Natural killer cell (primary cell): ENCODE results near the gene VCAN. TPM values are rescaled to one million over a fixed set of nuclear protein-coding genes. Genes with fewer than 3 reads are reported as not detected.

Experiments used
- ATAC-seq, 3 donors: fragments of 150-1000 bp in 2 of 3; fragments of 200-7000 bp in 1 of 3; cut with Tn5 transposase; 1 replicate in 1 of 3; 2 replicates in 2 of 3; pipeline ENCODE4 v1.10.0; 2021; ENCODE audit warnings: mild to moderate bottlenecking in 2 of 3, moderate library complexity in 2 of 3
- DNase-seq, 2 donors: peaks; one replicate each; pipeline versions ENCODE4 v3.0.0 to v3.0.0-alpha.2; 2013 to 2021; ENCODE audit warnings: mixed read lengths in 1 of 2
- H3K27ac ChIP-seq: one replicate; pipeline ENCODE4 v1.5.1; 2013; ENCODE audit warnings: mild to moderate bottlenecking, low read length
- H3K27me3 ChIP-seq: one replicate; pipeline ENCODE4 v1.6.1; 2013; ENCODE audit warnings: low read length; ENCODE audit not compliant: control insufficient read depth, insufficient read depth
- H3K36me3 ChIP-seq: one replicate; pipeline ENCODE4 v1.6.1; 2013; ENCODE audit warnings: low read length; ENCODE audit not compliant: control insufficient read depth, insufficient read depth
- H3K4me1 ChIP-seq: one replicate; pipeline ENCODE4 v1.6.1; 2013; ENCODE audit warnings: low read length; ENCODE audit not compliant: control insufficient read depth, insufficient read depth
- H3K4me3 ChIP-seq: one replicate; pipeline ENCODE4 v1.5.1; 2013; ENCODE audit warnings: low read length
- H3K9me3 ChIP-seq: one replicate; pipeline ENCODE4 v1.6.1; 2013; ENCODE audit warnings: low read length; ENCODE audit not compliant: control insufficient read depth, insufficient read depth
- H3K27ac Mint-ChIP-seq, 2 donors: one replicate each; pipeline ENCODE4 v1.8.0; 2022; ENCODE audit warnings: mild to moderate bottlenecking in 2 of 2, mixed read lengths in 2 of 2, moderate library complexity in 1 of 2
- H3K27me3 Mint-ChIP-seq, 2 donors: one replicate each; pipeline ENCODE4 v1.8.0; 2022; ENCODE audit warnings: low read depth in 2 of 2, mixed read lengths in 2 of 2
- H3K36me3 Mint-ChIP-seq: one replicate; pipeline ENCODE4 v1.8.0; 2022; ENCODE audit warnings: mixed read lengths
- H3K4me1 Mint-ChIP-seq, 2 donors: one replicate each; pipeline ENCODE4 v1.8.0; 2022; ENCODE audit warnings: mixed read lengths in 2 of 2
- H3K4me3 Mint-ChIP-seq: one replicate; pipeline ENCODE4 v1.8.0; 2022; ENCODE audit warnings: mild to moderate bottlenecking, moderate library complexity, mixed read lengths
- H3K9me3 Mint-ChIP-seq, 2 donors: one replicate each; pipeline ENCODE4 v1.8.0; 2022; ENCODE audit warnings: mixed read lengths in 2 of 2
- WGBS: methylation state at CpG from one replicate; pipeline ENCODE4 v1.1.7; 2013; ENCODE audit warnings: missing lambda C conversion rate; ENCODE audit not compliant: insufficient coverage; 5-methylcytosine and 5-hydroxymethylcytosine counted together
- intact Hi-C: fragments of 100-400 bp; cut with micrococcal nuclease; formaldehyde crosslinking; loops from one replicate; pipeline ENCODE4 v1.14.2; 2022
- total RNA-seq, 4 donors: library from RNA; stranded (reverse); fragments of 120-200 nt in 1 of 4; gene quantifications; one replicate each; pipeline versions ENCODE4 v1.2.3 to v1.2.4, GENCODE V29; 2013 to 2022
- TF ChIP-seq, protein P1 (sequence below): fragments of 200-600 bp; IDR thresholded peaks from one replicate; pipeline ENCODE4 v1.8.0; 2022; ENCODE audit warnings: antibody characterized with exemption

VCAN gene
- total RNA-seq, 3 donors from 2014 or later (not counting 1 experiment from before 2014, with no cell fraction given), result 2.3 to 60.1 (median 28.4) TPM

- Histone ChIP-seq H3K27me3 (no peaks in the 10 kb centered on the region), H3K4me1 (no peaks in the 10 kb centered on the region), H3K9me3 (no peaks in the 10 kb centered on the region), H3K27ac (no peak overlapping the region), H3K36me3 (no peaks in the 10 kb centered on the region), H3K4me3 (no peak overlapping the region)
- Mint-ChIP-seq H3K9me3 (no peaks in the 10 kb centered on the region), H3K27me3 (no peaks in the 10 kb centered on the region), H3K4me1 (no peaks in the 10 kb centered on the region), H3K4me3 (no peak overlapping the region), H3K36me3 (no peaks in the 10 kb centered on the region), H3K27ac (no peak overlapping the region)
- intact Hi-C loops, result no loop called here
- TF ChIP-seq, protein P1, sequence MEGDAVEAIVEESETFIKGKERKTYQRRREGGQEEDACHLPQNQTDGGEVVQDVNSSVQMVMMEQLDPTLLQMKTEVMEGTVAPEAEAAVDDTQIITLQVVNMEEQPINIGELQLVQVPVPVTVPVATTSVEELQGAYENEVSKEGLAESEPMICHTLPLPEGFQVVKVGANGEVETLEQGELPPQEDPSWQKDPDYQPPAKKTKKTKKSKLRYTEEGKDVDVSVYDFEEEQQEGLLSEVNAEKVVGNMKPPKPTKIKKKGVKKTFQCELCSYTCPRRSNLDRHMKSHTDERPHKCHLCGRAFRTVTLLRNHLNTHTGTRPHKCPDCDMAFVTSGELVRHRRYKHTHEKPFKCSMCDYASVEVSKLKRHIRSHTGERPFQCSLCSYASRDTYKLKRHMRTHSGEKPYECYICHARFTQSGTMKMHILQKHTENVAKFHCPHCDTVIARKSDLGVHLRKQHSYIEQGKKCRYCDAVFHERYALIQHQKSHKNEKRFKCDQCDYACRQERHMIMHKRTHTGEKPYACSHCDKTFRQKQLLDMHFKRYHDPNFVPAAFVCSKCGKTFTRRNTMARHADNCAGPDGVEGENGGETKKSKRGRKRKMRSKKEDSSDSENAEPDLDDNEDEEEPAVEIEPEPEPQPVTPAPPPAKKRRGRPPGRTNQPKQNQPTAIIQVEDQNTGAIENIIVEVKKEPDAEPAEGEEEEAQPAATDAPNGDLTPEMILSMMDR, result no peak
- no peak for ATAC-seq
- DNase-seq, result no peak
- 57% methylated on average over 5 of the region's 5 CpGs for WGBS
These were observed 78.1 kb downstream of the VCAN start for GRCh38 chr5:83549674-83550073.

GRCh38 chr5:83551821-83552220 lies 80.3 kb downstream of the VCAN start:
- intact Hi-C loops, result no loop called here
- Mint-ChIP-seq H3K9me3 (no peaks in the 10 kb centered on the region), H3K4me3 (no peak overlapping the region), H3K4me1 (no peaks in the 10 kb centered on the region), H3K27ac (no peak overlapping the region), H3K36me3 (no peaks in the 10 kb centered on the region), H3K27me3 (no peaks in the 10 kb centered on the region)
- H3K36me3 ChIP-seq, result no peaks in the 10 kb centered on the region
- no peak for DNase-seq
- WGBS, result no CpG with 5 or more reads among the region's 1 CpG
- H3K27ac ChIP-seq, result no peak overlapping the region
- H3K27me3 ChIP-seq, result no peaks in the 10 kb centered on the region
- no peak for ATAC-seq
- no peaks in the 10 kb centered on the region for H3K9me3 ChIP-seq
- TF ChIP-seq, protein P1, result no peak
- no peak overlapping the region for H3K4me3 ChIP-seq
- H3K4me1 ChIP-seq, result no peaks in the 10 kb centered on the region

- H3K4me1 Mint-ChIP-seq, result no peaks in the 10 kb centered on the region
- H3K9me3 Mint-ChIP-seq, result no peaks in the 10 kb centered on the region
- ATAC-seq (no peak), DNase-seq (no peak)
- no peaks in the 10 kb centered on the region for H3K9me3 ChIP-seq
- no peak overlapping the region for H3K4me3 Mint-ChIP-seq
- no peak overlapping the region for H3K27ac Mint-ChIP-seq
- no peaks in the 10 kb centered on the region for H3K27me3 Mint-ChIP-seq
- TF ChIP-seq, protein P1, result no peak
- H3K27ac ChIP-seq, result no peak overlapping the region
- H3K27me3 ChIP-seq, result no peaks in the 10 kb centered on the region
- no peaks in the 10 kb centered on the region for H3K4me1 ChIP-seq
- H3K36me3 ChIP-seq, result no peaks in the 10 kb centered on the region
- intact Hi-C loops, result no loop called here
- H3K36me3 Mint-ChIP-seq, result no peaks in the 10 kb centered on the region
- H3K4me3 ChIP-seq, result no peak overlapping the region
These were observed 80.7 kb downstream of the VCAN start for GRCh38 chr5:83552275-83552674.

GRCh38 chr5:83553000-83553486 lies 81.5 kb downstream of the VCAN start:
- no peak overlapping the region for H3K27ac ChIP-seq
- no peaks in the 10 kb centered on the region for H3K36me3 Mint-ChIP-seq
- no peaks in the 10 kb centered on the region for H3K27me3 ChIP-seq
- no peaks in the 10 kb centered on the region for H3K36me3 ChIP-seq
- intact Hi-C loops, result no loop called here
- no peaks in the 10 kb centered on the region for H3K9me3 Mint-ChIP-seq
- TF ChIP-seq, protein P1, result no peak
- ATAC-seq (no peak), DNase-seq (no peak)
- 93% methylated on average over 9 of the region's 9 CpGs for WGBS
- no peaks in the 10 kb centered on the region for H3K4me1 ChIP-seq
- no peak overlapping the region for H3K4me3 ChIP-seq
- H3K27me3 Mint-ChIP-seq, result no peaks in the 10 kb centered on the region
- H3K4me1 Mint-ChIP-seq, result no peaks in the 10 kb centered on the region
- H3K9me3 ChIP-seq, result no peaks in the 10 kb centered on the region
- H3K27ac Mint-ChIP-seq, result no peak overlapping the region
- H3K4me3 Mint-ChIP-seq, result no peak overlapping the region
